Adrenal gland (tissue), 5 donors: ENCODE results near the gene INMT.

ENCODE experiments used
- CTCF ChIP-seq, 6 experiments: fragments of 450-650 bp in 4 of 6; fragments of 200-600 bp in 2 of 6; sonication (generic) in 1 of 6; IDR thresholded peaks; 1 replicate in 5 of 6; 2 replicates in 1 of 6; pipeline versions ENCODE4 v1.5.1 to v1.8.0; 2016 to 2021; ENCODE audit warnings: antibody characterized with exemption in 6 of 6, mild to moderate bottlenecking in 2 of 6, moderate library complexity in 1 of 6
- POLR2A ChIP-seq, 2 donors: fragments of 450-650 bp; IDR thresholded peaks; one replicate each; pipeline ENCODE4 v1.6.1; 2017; ENCODE audit warnings: antibody characterized with exemption in 2 of 2, mild to moderate bottlenecking in 2 of 2, moderate library complexity in 1 of 2
- donor health status: DM: no; HTN: no; CAD: no.

- TF ChIP-seq CTCF (IDR thresholded peaks at IDR 0.05) (no peak), POLR2A (IDR thresholded peaks at IDR 0.05) (no peak)
These were observed 43.5 kb upstream of the INMT start for GRCh38 chr7:30708412-30708811.
